G401.6 (cell line): Measurements from ENCODE around the gene TERT.

Source experiments
- FAIRE-seq: peaks from 2 replicates; lab custom pipeline; 2012; peaks lifted over from hg19 to GRCh38; lab: Jason Lieb, UNC

Gene TERT

DNA sequence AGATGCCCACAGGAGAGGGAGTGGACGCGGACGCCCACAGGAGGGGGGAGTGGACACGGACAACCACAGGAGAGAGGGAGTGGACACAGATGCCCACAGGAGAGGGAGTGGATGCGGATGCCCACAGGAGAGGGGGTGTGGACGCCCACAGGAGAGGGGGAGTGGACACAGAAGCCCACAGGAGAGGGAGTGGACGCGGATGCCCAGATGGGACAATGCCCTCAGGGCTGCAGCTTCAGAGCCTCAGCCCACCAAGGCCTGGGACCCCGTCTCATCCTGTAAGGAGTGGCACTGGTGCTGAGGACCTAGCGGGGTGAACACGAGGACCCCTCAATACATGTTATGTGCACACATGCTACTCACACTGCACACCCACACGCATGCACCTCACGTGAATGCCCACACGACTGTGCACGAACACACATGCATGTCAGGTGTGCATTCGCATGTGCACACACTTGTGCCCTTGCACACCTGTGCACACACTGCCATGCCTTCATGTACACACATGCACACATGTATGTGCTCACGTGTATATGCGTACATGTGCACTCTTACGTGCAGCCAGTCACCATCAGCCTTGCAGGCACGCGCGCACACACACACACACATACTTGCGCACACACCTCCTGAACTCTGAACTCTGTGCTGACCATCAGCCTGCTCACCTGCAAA is 34.9 kb downstream of the TERT start:
- FAIRE-seq = no peak

DNA sequence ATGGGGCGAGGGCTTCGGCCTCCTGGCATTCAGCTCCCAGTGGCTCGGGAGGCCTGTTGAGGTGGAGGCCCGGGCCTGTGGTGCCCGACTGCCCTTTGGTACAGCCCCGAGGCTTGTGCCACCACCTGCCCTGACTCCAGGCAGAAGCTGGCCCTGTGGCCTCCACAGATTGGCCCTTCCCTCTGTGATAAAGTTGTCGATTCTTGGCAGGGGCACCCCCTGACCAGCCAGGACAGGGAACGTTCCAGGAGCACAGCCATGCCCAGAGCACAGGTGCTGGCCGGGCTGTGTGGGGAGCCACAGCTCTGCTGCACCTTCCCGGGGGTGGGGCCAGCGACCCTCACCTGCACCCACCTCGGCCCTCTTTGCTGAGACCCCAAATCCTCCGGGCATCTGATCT is 37.0 kb downstream of the TERT start:
- FAIRE-seq = no peak

DNA sequence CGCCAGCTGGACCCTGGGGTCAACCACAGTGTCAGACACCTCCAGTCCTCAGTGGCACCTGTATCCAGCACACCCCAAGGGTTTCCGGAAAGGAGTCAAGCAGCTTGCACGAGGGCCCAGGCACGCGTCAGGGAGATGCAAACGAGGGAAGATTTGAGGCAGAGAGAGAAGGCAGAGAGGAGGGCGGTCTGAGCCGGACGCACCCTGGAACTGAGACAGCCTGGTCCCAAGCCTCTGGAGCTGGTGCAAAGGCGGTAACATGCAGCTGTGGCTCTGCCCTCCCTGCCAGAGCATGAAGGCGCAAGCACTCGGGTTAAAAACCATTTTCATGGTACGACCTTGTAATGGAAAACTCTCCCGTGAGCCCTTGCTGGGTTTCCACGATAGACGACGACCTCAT is 37.5 kb downstream of the TERT start:
- FAIRE-seq = no peak

DNA sequence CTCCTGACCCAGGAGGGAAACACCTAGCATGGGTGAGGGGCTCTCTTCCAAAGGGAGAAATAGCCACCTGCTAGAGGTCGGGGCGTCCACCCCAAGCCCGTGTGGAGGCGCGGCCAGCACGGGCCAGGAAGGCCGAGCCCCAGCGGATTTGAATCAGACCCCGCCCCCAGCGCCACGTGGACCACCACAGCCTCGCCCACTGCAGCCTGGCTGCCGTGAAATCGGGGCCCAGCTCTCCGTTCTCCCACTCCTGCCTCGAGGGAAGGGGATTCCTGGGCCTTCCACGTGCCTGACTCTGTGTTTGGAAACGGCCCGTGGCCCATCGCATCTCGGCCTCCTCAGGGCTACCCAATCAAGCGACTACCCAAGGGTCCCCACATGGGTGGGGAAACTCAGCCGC is 38.1 kb downstream of the TERT start:
- no peak for FAIRE-seq

DNA sequence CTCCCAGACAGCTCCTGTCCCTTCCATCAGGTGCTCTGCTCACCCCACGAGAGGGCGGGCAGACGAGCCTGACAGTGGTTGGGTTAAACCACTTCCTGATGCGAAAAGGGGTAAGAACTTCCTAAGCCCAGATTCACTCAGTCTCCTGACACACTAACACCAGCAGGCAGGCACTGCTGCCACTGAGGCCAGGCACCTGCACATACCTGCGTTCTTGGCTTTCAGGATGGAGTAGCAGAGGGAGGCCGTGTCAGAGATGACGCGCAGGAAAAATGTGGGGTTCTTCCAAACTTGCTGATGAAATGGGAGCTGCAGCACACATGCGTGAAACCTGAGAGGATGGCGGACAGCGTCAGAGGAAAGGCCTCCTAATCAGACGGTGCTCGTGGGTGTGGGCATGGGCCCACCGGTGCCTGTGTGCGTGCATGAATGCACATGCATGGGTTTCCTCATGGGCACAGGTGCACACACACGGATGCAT is 39.7 kb downstream of the TERT start:
- no peak for FAIRE-seq

DNA sequence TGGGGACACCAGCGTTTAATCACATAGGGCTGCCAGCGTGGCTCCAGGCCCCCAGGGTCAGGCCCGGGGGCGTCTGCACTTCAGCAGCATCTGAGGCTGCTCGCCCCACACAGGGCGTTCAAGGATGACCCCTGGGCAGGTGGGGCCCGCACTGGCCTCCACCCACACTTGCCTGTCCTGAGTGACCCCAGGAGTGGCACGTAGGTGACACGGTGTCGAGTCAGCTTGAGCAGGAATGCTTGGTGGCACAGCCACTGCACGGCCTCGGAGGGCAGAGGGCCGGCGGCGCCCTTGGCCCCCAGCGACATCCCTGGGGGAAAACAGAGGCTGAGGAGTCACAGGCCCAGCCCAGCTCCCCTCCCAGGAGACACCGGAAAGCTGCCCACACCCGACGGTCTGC is 40.7 kb downstream of the TERT start:
- no peak for FAIRE-seq

DNA sequence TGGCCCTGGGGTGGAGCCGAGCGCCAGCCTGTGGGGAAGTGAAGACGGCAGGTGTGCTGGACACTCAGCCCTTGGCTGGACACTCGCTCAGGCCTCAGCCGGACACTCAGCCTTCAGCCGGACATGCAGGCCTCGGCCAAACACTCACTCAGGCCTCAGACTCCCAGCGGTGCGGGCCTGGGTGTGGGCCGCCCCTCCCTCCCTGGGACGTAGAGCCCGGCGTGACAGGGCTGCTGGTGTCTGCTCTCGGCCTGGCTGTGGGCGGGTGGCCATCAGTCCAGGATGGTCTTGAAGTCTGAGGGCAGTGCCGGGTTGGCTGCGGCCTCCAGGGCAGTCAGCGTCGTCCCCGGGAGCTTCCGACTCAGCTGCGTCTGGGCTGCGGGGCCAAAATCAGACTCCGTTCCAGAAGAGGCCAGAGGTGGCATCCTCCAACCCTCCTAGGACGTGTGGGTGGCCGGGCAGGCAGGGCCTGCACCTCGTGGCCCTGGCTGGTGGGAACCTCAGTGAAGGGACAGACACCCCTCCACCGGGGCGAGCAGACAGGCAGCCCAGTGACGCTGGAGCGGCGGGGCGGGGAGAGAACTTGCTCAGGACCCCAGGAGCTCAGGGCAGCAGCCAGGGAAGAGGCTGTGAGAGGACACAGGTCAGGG is 41.3 kb downstream of the TERT start:
- no peak for FAIRE-seq

DNA sequence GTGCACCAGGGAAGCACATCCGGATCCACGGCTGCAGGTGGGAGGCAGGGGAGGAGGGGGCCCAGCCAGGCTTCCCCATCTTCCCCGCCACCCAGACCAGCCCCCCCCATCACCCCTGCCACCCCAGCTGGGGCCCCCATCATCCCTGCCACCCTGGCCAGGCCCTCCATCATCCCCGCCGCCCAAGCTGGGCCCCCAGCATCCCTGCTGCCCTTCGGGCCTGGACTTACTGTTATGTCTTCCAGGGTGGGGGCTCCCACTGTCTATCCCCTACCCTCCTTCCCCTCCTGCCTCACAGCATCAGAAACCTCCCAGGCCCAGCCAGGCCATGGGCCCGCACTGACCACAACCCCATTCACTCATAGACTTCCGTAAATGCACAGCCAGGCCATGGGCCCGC is 42.2 kb downstream of the TERT start:
- FAIRE-seq = no peak

DNA sequence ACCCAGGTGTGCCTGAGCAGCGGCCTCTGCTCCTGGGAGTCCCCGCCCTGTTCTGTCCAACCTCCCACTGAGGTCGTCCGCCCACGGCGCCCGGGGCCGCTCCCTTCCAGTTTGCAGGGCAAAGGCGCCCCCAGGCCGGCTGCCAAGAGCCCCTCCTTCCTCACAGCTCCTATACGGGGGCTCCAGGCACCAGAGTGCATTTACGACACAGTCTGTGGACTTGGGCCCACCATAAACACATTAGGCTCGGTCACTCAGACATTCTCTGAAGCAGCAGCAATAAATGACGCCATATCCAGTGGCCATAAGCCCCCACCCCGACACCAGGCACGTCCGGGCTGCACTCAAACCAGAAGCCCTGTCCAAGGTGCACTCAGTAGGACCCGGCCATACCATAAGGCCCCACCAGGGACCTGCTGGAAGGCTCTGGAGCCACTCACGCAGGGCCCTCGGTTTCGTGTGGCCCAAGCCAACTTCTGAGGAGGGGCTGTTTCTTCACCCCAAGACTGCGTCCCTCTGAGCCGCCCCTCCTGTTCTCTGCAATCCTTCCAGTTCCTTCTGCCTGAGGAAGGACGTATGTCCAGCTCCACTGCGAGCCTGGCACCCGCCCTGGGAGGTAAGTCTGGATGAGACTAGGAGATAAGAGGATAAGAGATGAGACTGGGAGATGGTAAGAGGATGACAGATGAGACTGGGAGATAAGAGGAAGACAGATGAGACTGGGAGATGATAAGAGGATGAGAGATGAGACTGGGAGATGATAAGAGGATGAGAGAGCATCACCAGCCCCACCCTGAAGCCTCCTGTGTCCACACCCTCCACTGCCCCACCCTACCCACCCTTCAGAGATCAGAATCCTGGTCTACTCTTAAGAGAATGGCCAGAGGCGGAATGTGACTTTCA is 42.9 kb downstream of the TERT start:
- FAIRE-seq = no peak

DNA sequence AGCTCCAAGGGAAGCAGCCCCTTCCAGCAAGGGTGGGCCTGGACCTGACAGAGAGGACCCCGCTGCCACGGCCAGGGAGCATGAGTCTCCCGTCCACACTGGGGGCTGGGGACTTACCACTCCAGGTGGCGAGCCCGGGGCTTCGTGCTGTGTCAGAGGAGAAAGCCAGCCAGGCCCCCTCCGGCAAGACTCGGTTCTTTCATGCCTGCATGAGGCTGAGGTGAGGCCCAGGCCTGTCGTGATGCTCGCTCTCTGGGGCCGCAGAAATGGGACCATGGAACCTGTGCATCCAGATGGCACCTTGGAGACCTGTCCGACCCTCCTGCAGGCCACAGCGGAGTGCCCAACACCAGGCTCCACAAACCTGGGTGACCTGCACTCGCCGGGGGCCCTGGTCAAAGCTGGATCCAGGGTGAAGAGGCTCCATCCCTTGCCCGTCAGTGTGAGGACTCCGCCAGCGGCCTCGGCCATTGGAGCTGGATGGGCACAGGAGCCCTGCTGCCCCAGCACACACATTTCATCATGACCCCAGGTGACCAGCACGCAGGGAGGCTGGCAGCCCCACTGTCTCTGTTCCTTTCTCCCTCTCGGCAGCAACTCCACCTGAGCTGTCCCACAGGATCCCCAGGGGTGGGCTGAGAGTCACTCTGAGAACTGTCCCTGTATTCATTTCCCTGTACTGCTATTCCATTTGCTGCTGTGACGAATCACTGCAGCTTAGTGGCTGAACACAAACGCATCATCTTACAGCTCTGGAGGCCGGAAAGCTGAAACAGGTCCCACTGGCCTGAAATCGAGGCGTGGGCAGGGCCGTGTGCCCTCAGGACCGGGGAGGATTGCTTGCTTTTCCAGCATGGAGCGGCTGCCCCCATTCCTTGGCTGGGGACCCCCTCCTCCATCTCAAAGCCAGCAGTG is 45.2 kb downstream of the TERT start:
- no peak for FAIRE-seq

DNA sequence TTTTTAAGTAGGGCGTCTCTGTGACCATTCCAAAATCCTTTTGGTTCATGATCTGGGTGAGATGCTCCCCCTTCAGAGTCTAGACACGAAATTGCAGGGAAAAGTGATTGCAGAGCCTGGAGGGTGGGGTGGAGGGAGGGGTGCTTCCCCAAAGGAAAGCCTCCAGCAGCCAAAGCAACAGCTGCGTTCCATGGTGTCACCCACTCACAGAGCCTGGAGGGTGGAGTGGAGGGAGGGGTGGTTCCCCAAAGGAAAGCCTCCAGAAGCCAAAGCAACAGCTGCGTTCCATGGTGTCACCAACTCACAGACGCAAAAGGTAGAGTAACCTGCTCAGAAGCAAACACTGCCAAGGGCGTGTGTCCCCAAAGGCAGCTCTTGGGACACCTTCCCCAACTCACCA is 47.1 kb downstream of the TERT start:
- no peak for FAIRE-seq

DNA sequence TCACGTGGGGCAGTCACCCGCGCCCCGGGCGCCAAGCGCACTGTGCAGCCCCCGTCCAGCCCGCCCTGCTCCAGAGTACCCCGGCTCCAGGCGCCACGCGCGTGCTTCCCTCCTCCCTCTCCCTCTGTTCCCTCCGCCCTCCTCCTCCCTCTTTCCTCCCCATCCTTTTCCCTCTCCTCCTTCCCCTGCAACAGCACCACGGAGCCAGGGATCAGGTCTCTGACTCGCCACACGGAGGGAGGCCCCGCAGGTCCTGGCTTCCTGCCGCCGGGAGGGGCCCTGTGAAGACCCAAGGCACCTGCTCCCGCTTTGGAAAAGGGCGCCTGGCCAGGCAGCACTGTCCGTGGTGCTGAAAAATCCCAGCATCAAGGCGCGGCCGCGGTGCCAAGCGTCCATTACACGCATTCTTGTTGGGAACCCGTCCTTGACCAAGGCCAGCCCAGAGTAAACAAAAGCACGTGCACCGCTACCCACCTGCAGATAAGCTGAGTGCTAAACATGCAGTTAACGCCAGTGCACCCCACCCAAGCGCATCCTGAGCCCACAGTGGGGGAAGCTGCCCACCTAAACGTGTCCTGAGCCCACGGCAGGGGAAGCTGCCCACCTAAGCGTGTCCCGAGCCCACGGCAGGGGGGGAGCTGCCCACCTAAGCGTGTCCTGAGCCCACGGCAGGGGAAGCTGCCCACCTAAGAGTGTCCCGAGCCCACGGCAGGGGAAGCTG is 48.0 kb downstream of the TERT start:
- no peak for FAIRE-seq

DNA sequence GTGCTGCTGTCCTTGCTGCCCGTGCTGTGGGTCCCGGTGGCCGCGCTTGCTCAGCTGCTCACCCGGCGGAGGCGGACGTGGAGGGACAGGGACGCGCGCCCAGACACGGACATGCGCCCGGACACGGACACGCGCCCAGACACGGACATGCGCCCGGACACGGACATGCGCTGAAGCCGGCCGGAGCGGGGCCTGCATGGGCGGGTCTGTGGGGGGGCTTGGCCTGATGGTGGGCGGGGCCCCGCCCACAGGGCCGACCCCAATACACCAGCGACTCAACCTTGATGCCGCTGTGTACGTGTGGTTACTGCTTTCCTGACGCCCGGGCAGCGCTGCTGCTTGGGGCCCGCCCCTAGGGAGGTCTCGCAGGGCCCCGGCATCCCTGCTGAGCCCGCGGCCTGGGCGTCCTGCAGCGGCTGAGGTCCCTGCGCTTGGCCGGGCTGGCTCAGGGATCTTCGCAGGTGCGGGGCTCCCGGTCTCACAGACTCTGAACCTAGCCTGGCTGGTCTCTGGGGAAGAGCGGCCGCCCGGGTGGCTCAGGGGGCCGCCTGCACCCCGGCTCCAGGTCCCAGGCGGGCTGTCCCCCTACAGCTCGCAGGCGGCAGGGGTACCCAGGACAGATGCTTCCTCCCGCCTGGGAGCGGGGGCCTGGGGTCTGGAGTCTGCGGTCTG is 48.8 kb downstream of the TERT start:
- FAIRE-seq = no peak

DNA sequence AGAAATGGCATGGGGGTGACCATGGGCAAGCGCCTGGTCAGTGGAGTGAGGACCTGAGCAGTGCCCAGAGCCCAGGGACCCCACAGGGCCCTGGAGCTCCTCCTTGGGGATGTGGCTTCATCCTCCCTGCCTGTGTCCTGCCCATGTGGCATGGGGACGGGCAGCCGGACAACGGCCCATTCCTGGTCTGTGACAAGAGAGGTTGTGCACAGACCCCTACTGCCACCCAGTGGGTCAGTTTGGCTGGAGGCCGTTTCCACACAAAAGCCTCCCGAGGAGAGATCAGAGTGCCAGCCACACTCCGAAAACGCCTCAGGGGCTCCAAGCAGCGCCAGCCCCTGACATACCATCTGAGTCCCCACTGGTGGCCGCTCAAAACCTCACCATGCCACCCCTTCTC is 49.9 kb downstream of the TERT start:
- FAIRE-seq = no peak

DNA sequence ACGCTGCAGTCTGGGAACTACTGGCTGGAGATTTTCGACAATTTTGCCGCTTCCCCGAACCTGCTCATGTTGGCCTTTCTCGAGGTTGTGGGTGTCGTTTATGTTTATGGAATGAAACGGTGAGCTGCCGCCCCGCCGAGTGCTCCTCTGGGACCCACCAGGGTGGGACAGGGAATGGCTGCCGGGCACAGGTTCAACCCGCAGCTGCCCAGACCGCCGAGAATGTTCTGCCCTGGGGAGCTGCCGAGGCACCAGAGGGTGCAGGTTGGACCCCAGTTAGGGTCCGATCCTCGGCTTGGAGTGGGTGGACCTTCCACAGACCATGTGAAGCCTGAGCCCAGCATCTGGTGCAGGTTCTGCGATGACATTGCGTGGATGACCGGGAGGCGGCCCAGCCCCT is 50.6 kb downstream of the TERT start:
- no peak for FAIRE-seq

DNA sequence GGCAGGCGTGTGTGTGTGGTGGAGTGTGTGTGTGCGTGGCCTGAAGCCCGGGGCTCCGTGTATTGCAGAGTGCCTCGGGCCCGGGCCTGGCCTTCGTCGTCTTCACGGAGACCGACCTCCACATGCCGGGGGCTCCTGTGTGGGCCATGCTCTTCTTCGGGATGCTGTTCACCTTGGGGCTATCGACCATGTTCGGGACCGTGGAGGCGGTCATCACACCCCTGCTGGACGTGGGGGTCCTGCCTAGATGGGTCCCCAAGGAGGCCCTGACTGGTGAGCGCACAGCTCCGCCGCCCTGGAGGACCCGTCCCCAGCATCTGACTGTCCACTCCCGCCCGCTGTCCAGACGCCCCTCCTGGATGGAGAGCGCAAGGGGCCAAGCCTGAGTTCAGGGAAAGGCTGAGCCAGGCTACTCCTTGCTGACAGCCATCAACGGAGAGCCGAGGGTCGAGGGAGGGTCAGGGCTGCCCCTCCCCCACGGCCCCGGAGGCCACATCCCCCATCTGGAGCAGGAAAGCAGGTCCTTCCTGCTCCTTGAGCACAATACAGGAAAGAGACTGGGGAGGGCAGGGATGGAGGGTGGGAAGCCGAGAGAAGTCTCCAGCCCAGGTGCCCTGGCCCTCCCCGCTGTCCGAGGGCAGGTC is 51.3 kb downstream of the TERT start:
- FAIRE-seq = no peak

DNA sequence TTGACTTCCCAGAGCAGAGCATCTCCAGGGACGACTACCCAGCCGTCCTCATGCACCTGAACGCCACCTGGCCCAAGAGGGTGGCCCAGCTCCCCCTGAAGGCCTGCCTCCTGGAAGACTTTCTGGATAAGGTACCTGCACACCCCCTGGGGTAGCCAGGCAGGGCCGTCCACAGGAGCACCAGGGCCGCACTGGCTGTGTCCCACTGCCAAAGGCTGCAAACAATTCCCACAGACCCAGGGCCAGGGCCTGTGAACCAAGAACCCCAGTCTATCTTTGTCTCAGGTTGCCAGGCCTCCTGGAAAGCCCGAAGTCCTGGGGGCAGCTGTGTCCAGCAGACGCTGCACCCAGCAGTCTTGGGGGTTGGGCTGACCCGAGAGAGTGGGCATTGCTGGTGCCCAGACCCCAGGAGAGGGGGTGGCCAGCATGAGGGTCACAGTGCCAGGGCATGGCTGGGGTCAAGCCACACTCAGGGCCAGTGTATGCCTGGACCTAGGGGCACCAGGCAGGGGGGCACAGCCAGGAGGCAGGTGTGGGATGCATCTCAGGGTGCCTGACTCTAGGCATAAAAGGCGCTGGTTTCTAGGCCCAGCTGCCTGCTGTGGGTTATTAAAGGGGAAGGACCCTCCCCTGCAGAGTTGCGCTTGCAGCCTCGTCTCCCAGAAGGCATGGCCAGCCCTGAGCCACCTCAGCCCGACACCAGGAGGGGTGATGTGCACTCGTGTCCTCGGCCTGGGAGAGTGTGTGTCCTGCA is 52.0 kb downstream of the TERT start:
- FAIRE-seq = no peak

DNA sequence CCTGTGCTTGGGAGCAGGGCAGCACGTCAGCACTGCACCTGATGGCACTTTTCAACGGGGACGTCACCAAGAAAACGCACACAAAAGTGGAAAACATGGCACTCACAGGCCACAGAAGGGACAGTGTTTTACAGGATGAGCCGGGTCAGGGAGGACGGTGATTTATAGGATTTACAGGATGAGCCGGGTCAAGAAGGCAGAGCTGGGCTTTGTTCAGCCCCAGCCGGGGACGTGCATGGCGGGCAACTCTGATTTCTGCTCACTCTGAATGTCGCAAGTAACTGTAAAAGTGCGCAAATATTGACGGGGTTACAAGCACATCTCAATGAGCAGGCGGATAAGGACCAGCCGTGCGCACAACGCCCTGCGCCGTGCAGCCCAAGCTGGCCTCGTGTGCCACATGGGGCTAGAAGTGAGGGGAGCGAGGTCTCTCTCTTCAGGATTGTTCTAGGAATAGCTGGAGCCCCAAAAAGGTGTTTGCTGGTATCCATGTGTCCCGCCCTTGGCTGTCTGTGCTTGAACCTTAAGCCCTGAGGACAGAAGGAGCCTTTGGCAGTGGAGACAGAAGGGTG is 53.3 kb downstream of the TERT start:
- no peak for FAIRE-seq
